T47D (cell line): ENCODE data around the gene TMEM63C.

Source experiments
- DNase-seq, 2 experiments: peaks; one replicate each; pipeline versions ENCODE4 v3.0.0 to v3.0.0-alpha.2; 2011 to 2012; ENCODE audit warnings: low read depth in 1 of 2, low spot score in 1 of 2
- JUND ChIP-seq: IDR thresholded peaks from 2 replicates; pipeline ENCODE4 v1.6.1; 2012; ENCODE audit warnings: low read depth
- in situ Hi-C: cut with HindIII; loops from 2 replicates; pipeline ENCODE4 v1.10.0; 2016; ENCODE audit warnings: low sequenced_read_pairs, low pct_unique_long_range_greater_than_20kb

TMEM63C gene

DNA sequence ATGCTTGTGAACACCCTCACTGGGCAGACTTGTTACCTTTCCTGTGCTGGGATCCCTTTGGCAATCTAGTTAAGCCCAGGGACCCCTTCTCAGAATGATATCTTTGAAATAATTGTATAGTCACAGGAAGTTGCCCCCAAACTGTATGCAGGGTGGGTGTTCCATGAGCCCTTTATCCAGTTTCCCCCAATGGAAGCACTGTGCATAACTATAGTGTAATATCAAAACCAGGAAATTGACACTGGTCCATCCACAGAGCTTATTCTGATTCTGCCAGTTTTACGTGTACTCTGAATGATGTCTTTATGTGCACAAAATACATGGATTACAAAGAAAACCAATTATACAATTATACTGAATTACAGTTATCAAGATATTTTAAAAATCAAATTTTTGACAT, 65.2 kb downstream of the TMEM63C start:
- no peak for DNase-seq
- in situ Hi-C loops = no loop called here
- TF ChIP-seq JUND = no peak

DNA sequence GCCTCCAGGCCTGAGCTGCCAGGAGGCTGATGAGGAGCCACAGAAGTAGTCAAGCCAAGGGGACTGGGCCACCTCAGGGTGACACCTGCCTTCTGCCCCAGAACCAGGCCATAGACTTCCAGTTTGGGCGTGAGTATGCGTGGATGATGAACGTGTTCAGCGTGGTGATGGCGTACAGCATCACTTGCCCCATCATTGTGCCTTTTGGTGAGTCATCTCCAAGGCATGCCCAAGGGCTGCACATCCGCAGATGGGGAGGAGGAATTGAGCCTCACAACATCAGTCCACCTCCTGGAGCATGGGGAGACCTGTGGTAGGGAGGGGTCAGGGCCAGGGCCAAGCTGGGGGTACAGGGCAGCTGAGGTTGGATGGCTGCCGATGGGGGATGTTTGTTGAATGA, 67.1 kb downstream of the TMEM63C start:
- no peak for TF ChIP-seq JUND
- in situ Hi-C loops = no loop called here
- no peak for DNase-seq

DNA sequence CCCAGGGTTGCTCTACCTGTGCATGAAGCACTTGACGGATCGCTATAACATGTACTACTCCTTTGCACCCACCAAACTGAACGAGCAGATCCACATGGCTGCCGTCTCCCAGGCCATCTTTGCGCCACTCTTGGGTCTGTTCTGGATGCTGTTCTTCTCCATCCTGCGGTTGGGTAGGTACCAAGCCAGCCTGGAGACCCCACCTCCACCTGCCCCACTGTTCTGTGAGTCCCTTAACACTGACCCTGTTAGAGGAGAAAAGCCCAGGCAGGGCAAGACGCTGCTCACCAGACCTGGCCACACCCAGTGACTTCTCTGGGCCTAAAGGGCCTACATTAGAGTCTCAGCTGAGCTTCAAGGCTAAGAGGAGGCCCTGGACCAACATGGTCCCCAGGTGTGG, 67.7 kb downstream of the TMEM63C start:
- no peak for DNase-seq
- in situ Hi-C loops = no loop called here
- TF ChIP-seq JUND = no peak

DNA sequence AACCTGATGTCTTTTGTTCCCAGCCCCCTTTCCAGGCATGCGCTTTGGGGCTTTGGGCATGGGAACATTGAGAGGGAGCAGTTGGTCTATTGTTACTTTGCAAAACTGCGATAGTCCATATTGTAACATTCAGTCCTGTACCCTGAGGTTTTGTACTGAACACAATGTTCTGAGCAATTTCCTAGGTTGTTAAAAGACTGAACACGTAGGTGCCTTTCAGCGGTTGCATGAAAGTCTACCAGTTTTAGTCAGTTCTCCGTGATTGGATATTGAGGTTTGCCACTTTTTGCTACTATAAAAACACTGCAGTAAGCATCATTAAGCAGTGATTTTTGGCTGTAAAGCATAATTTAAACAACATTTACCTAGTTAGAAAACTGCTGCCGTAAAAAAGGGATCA, 69.3 kb downstream of the TMEM63C start:
- in situ Hi-C loops = no loop called here
- no peak for DNase-seq
- no peak for TF ChIP-seq JUND

DNA sequence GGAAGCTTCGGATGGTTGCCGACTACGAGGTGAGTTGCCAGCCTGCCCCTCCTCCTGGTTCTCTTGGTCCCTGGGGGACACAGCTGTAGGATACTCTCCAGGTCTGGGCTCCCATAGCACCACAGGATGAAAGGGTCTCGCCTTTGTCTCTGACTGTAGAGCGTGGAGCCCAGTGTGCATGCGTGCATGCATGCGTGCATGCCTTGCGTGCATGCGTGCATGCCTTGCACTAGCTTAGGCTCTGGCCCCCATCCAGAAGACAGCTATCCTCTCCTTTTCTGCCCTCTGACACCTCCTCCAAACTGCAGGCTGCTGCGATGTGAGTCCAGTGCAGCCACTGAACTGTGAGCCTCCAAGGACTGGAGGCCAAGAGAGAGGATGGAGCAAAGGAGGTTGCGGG, 70.3 kb downstream of the TMEM63C start:
- in situ Hi-C loops = no loop called here
- TF ChIP-seq JUND = no peak
- no peak for DNase-seq

DNA sequence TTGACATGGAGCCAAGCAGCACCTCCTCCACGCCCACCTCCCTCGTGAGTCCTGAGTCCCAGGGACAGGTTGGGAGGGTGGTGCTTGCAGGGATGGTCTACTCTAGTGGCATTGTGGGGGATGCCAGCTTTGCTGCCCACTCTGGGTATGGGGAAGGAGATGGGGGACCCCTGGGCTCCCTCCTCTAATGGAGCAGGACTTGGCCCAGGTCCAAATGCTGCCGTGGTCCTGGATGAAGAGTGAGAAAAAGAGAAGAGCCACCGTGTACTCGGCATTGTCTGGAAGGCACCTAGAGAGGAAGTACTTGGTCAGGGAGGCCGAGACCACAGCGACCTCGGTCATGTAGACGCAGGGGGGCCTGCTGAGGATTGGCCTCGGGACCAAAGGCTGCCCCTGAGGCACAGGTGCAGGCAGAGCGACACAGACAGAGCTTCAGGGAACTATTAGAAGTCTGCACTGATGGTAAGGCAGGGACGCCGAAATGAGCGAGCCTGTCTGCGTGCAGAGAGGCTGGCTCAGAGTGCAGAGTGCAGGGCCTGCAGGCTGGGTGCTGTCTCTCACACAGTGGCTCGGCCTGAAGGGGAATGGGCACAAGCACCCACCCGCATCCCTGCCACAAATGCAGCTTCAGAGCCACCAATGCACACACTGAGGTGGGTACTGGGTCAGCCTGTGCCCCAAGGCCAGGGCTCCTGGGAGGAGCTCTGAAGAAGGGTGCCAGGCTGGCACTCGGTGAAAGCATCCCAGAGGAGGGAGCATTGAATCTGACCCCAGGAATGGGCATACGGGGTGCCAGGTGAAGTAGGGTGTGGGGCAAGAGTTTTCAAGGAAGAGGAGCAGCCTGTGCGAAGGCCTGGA, 72.0 kb downstream of the TMEM63C start:
- in situ Hi-C loops = no loop called here
- TF ChIP-seq JUND = no peak
- no peak for DNase-seq

DNA sequence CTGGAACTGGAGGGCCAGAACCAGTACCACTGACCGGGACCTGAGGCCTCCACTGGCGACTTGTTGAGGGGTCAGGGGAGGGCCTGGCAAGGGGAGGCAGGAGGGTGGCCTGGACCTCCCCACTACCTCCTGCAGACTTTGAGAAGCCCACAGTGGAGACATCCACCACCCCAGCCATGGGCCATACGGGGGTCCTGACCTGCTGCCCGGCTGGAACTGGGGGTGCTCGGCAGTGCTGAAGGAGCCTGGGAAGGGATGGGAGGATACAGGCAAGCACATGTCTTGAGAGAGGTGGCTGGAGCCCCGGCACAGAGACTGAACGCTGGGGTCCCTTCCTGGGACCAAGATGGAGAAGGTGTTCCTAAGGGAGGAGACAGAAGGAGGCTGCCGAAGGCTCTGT, 75.1 kb downstream of the TMEM63C start:
- TF ChIP-seq JUND = no peak
- in situ Hi-C loops = no loop called here
- DNase-seq = no peak

DNA sequence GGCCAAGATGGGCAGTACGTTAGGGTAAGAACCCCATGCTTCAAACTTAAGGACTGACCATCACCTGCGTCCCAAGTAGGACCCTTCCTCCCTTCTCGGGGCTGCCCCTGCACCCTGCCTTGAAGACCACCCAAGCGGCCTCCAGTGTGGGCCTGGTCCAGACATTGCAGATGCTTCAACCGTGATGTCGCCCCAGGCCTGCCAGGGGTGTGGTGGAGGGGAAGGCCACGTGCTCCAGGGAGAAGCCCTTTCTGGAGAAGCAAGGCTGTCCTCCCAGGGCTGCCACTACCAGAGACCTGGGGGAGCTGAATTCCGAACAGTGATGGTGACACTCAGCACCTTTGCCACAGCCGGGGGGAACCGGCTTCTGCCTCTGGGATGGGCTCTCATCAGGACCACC, 76.1 kb downstream of the TMEM63C start:
- no peak for TF ChIP-seq JUND
- in situ Hi-C loops = no loop called here
- no peak for DNase-seq

DNA sequence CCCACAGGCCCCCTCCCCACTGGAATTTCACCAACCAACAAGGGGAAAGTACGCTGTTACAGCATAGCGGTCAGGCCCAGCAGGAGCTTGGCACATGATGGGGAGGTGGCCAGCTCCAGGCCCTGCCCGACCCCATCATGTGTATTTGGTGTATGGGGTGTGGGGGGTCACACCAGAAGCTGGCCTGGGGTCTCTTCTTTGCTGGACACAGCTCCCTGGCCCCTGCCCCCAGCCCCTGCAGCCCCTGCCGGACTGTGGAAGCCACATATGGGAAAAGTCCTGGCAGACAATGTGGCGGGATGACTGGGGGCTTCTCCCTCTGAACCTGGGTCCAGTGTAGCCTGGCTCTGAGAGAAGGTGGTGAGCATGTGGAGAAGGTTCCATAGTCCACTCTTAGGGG, 77.0 kb downstream of the TMEM63C start:
- DNase-seq = no peak
- no peak for TF ChIP-seq JUND
- in situ Hi-C loops = no loop called here

DNA sequence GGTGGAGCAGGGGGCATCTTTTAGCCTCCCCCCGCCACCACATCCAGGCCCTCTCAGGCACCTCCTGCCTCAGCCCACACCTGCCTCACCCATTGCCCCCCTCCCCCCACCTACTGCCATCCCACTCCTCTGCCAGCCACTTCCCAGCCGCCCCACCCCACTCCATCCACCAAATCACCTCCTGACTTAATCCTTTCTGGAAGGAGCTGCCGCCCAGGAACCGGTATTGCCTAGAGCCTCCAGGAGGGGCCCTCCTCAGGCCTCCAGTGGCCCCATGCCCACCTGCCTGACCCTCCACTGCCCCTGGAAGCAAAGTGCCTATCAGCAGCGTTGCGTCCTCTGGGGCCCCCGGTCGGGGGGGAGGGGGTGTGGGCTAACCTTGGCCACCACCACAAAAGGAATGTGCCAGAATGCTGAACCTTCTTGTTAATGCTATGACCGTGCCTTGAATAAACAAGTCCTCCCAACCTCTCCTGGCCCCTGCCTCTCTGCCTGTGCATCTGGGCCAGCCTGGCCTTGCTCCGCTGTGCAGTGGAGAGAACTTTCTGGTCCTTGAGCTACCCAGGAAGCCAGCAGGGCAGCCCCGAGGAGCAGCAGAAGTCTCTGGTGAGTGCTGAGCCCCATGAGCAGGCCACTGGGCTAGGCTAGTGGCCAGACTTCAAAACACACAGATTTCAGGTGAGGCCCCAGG, 77.6 kb downstream of the TMEM63C start:
- no peak for TF ChIP-seq JUND
- no peak for DNase-seq
- in situ Hi-C loops = no loop called here

DNA sequence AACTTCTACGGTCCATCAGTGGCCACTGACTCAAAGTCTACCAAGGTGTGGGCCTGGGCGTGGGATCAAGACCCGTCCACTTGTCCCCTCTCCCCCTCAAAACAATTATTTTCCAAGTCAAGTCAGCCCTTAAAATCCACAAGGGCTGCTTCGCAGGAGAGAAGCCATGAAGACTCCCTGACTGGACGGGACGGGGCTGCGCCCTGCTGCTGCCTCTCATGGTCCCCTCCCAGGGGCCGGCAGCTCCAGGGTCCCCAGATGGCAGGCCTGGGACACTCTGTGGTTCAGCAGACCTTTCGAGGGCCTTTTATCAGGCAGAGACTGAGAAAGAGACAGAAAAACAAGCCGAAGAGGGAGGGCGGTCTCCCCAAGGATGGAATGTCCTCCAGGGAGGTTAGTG, 78.6 kb downstream of the TMEM63C start:
- in situ Hi-C loops = no loop called here
- TF ChIP-seq JUND = no peak
- DNase-seq = no peak

DNA sequence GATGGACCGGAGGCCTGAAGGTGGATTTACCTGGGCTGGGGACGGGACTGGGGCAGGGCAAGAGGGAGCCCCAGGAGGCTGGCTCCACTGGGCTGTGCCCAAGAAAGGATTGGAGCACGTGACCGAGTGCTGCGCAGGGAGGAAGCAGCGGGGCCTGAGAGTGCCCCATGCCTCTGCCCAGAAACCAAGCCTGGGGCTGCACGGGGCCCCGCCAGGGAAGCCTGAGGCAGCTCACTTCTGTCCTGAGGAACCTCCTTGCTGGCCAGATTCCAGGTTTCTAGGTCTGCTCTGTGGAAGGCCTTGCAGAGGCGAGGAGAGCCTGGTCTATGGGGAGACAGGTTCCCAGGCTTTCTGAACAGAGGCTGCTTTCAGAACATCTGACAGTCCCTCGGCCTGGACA, 79.0 kb downstream of the TMEM63C start:
- no peak for TF ChIP-seq JUND
- in situ Hi-C loops = no loop called here
- DNase-seq = no peak

DNA sequence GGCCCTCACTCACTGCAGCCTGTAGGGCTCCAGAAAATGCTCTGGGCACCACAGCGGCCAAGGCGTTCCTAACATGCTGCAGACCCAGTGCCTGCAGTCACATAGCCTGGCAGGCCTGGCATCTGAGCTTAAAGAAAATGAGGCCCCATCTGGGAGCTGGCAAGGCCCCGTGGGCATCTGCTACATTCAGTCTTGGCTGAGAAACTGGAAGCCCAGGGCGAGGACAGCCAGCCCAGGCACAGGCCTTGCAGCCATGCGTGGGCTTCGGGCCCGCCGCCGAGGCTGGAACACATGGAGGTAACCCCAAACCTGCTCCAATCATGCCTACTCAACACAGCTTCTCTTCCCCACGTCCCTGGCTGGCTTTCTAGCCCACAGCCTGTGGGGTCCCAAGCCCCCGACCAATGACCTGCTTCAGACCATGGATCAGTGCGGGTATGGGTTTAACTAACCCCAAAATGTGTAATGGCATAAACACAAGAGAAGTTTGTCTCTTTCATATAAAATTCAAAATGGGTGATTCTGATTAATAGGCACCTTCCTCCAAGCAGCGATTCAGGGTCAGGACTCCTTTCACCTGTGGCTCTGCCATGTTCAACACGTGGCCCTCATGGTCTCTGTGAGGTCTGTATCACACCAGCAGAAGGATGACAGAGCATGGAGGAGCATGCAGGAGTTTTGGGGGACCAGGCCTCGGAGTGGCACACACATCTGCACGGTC, 83.0 kb downstream of the TMEM63C start:
- in situ Hi-C loops = no loop called here
- TF ChIP-seq JUND = no peak
- DNase-seq = no peak
